H1 (cell line): ENCODE data around the gene ARHGAP23. TPM values are rescaled to one million over a fixed set of nuclear protein-coding genes. Genes with fewer than 3 reads are reported as not detected.

ENCODE experiments used
- CTCF ChIA-PET: fragments of 300-600 bp; sonication (Branson Sonifier 250); formaldehyde crosslinking; loops from one replicate; lab custom pipeline; 2021; ENCODE audit not compliant: partially characterized antibody; lab: Charles Lee
- POLR2A ChIA-PET: fragments of 300-600 bp; sonication (Branson Sonifier 250); formaldehyde crosslinking; loops from one replicate; lab custom pipeline; 2021; ENCODE audit warnings: inconsistent platforms; ENCODE audit not compliant: partially characterized antibody; lab: Charles Lee
- DNase-seq, 2 experiments: peaks; one replicate each; pipeline versions ENCODE4 v3.0.0 to v3.0.0-alpha.2; 2010 to 2022; ENCODE audit warnings: low spot score in 2 of 2, low read depth in 1 of 2, mixed read lengths in 1 of 2
- FAIRE-seq: peaks from 2 replicates; lab custom pipeline; 2011; peaks lifted over from hg19 to GRCh38; lab: Jason Lieb, UNC
- H2AFZ ChIP-seq: 2 replicates; pipeline ENCODE4 v1.8.1; 2012; ENCODE audit warnings: low read length, inconsistent platforms
- H2AK5ac ChIP-seq: 2 replicates; pipeline ENCODE4 v1.6.1; 2013; ENCODE audit warnings: low read depth, low read length
- H2BK120ac ChIP-seq: replicated peaks from 2 replicates; pipeline ENCODE3; 2013; ENCODE audit warnings: low read depth, low read length, inconsistent platforms
- H2BK12ac ChIP-seq: 2 replicates; pipeline ENCODE4 v1.6.1; 2013; ENCODE audit warnings: low read depth, low read length
- H2BK15ac ChIP-seq: 2 replicates; pipeline ENCODE4 v1.6.1; 2013; ENCODE audit warnings: low read length
- H2BK20ac ChIP-seq: 2 replicates; pipeline ENCODE4 v1.6.1; 2013; ENCODE audit warnings: low read length
- H2BK5ac ChIP-seq: 2 replicates; pipeline ENCODE4 v1.6.1; 2013; ENCODE audit warnings: low read depth, low read length
- H3K14ac ChIP-seq: 2 replicates; pipeline ENCODE4 v1.6.1; 2013; ENCODE audit warnings: inconsistent platforms; ENCODE audit not compliant: insufficient read length
- H3K18ac ChIP-seq: 2 replicates; pipeline ENCODE4 v1.6.1; 2013; ENCODE audit warnings: low read length; ENCODE audit errors: extremely low read depth
- H3K23ac ChIP-seq: 2 replicates; pipeline ENCODE4 v1.6.1; 2013; ENCODE audit warnings: inconsistent platforms; ENCODE audit not compliant: insufficient read length
- H3K23me2 ChIP-seq: 2 replicates; pipeline ENCODE4 v1.6.1; 2013; ENCODE audit warnings: low read depth, low read length
- H3K27ac ChIP-seq: 2 replicates; pipeline ENCODE4 v1.6.1; 2011; ENCODE audit warnings: low read depth, low read length, inconsistent platforms
- H3K27me3 ChIP-seq, 4 experiments: replicated peaks in 1 of 4; 1 replicate in 1 of 4; 2 replicates in 3 of 4; pipeline versions ENCODE4 v1.6.1 to v1.8.1; 2011 to 2013; ENCODE audit warnings: low read length in 3 of 4, mild to moderate bottlenecking in 3 of 4, inconsistent platforms in 2 of 4, mixed read lengths in 2 of 4, moderate library complexity in 1 of 4; ENCODE audit not compliant: control insufficient read depth in 3 of 4, insufficient read depth in 3 of 4; ENCODE audit errors: extremely low read depth in 1 of 4
- H3K36me3 ChIP-seq, 4 experiments: 2 replicates each; pipeline versions ENCODE4 v1.6.1 to v1.8.1; 2011 to 2013; ENCODE audit warnings: mild to moderate bottlenecking in 4 of 4, low read length in 3 of 4, moderate library complexity in 2 of 4, control low read depth in 1 of 4, inconsistent platforms in 1 of 4; ENCODE audit not compliant: insufficient read depth in 4 of 4, control insufficient read depth in 2 of 4
- H3K4ac ChIP-seq: replicated peaks from 2 replicates; pipeline ENCODE3; 2013; ENCODE audit warnings: low read length, low read depth, mixed read lengths, inconsistent platforms; ENCODE audit not compliant: insufficient read length
- H3K4me1 ChIP-seq, 4 experiments: replicated peaks in 1 of 4; 1 replicate in 1 of 4; 2 replicates in 3 of 4; pipeline versions ENCODE4 v1.6.1 to v1.8.1; 2011 to 2013; ENCODE audit warnings: low read length in 3 of 4, inconsistent platforms in 2 of 4, mixed read lengths in 1 of 4; ENCODE audit not compliant: insufficient read depth in 4 of 4, control insufficient read depth in 3 of 4
- H3K4me2 ChIP-seq, 2 experiments: 2 replicates each; pipeline versions ENCODE4 v1.6.1 to v1.8.1; 2011 to 2013; ENCODE audit warnings: low read depth in 2 of 2, low read length in 2 of 2, control low read depth in 1 of 2, inconsistent platforms in 1 of 2, mild to moderate bottlenecking in 1 of 2; ENCODE audit not compliant: insufficient read depth in 1 of 2
- H3K4me3 ChIP-seq, 4 experiments: fragments of 200-600, 300-600 bp in 1 of 4; sonication (generic), shearing (Covaris generic), sonication (Bioruptor Twin) in 1 of 4; 2 replicates each; pipeline versions ENCODE4 v1.5.1 to v1.8.1; 2011 to 2016; ENCODE audit warnings: low read length in 4 of 4, low read depth in 3 of 4, control low read depth in 2 of 4, inconsistent platforms in 2 of 4, mild to moderate bottlenecking in 2 of 4, mixed read lengths in 1 of 4, moderate library complexity in 1 of 4; ENCODE audit not compliant: insufficient read depth in 2 of 4; ENCODE audit errors: extremely low read depth in 1 of 4
- H3K56ac ChIP-seq: replicated peaks from 2 replicates; pipeline ENCODE3; 2013; ENCODE audit warnings: low read depth, mild to moderate bottlenecking, mixed read lengths, low read length, inconsistent platforms; ENCODE audit not compliant: insufficient read length
- H3K79me1 ChIP-seq: 2 replicates; pipeline ENCODE4 v1.6.1; 2013; ENCODE audit warnings: low read depth, low read length, control low read depth
- H3K79me2 ChIP-seq, 2 experiments: 2 replicates each; pipeline versions ENCODE4 v1.6.1 to v1.8.1; 2012 to 2013; ENCODE audit warnings: low read length in 2 of 2, mild to moderate bottlenecking in 2 of 2, inconsistent platforms in 1 of 2; ENCODE audit not compliant: insufficient read depth in 2 of 2, control insufficient read depth in 1 of 2
- H3K9ac ChIP-seq, 4 experiments: replicated peaks in 1 of 4; 1 replicate in 1 of 4; 2 replicates in 3 of 4; pipeline versions ENCODE4 v1.6.1 to v1.8.1; 2011 to 2013; ENCODE audit warnings: low read depth in 3 of 4, low read length in 3 of 4, control low read depth in 2 of 4, mild to moderate bottlenecking in 2 of 4, moderate library complexity in 2 of 4, inconsistent platforms in 1 of 4; ENCODE audit errors: extremely low read depth in 1 of 4
- H3K9me3 ChIP-seq, 2 experiments: 2 replicates each; pipeline versions ENCODE4 v1.6.1 to v1.8.1; 2012 to 2013; ENCODE audit warnings: mild to moderate bottlenecking in 2 of 2, moderate library complexity in 2 of 2, control low read depth in 1 of 2, inconsistent platforms in 1 of 2, low read depth in 1 of 2, low read length in 1 of 2, mixed read lengths in 1 of 2; ENCODE audit not compliant: insufficient read depth in 2 of 2
- H4K20me1 ChIP-seq, 2 experiments: replicated peaks in 1 of 2; 2 replicates each; pipeline versions ENCODE3 to v1.8.1; 2011 to 2013; ENCODE audit warnings: inconsistent platforms in 2 of 2, low read length in 2 of 2, mild to moderate bottlenecking in 1 of 2; ENCODE audit not compliant: insufficient read depth in 2 of 2, control insufficient read depth in 1 of 2
- H4K5ac ChIP-seq: 2 replicates; pipeline ENCODE4 v1.6.1; 2013; ENCODE audit warnings: low read length, low read depth, mixed read lengths, inconsistent platforms; ENCODE audit not compliant: insufficient read length
- H4K8ac ChIP-seq: 2 replicates; pipeline ENCODE4 v1.8.0; 2013; ENCODE audit warnings: mild to moderate bottlenecking, moderate library complexity, low read length, inconsistent platforms; ENCODE audit not compliant: insufficient read depth; ENCODE audit errors: extremely low read depth
- H4K91ac ChIP-seq: replicated peaks from 2 replicates; pipeline ENCODE3; 2013; ENCODE audit warnings: low read length, mixed read lengths, inconsistent platforms; ENCODE audit not compliant: insufficient read length
- CEBPB ChIP-seq: IDR thresholded peaks from 2 replicates; pipeline ENCODE4 v1.6.1; 2012; ENCODE audit warnings: low read depth, low read length
- CREB1 ChIP-seq: IDR thresholded peaks from 2 replicates; pipeline ENCODE4 v1.6.1; 2012; ENCODE audit warnings: inconsistent platforms
- EZH2 ChIP-seq: fragments of 200-600 bp; sonication (generic); IDR thresholded peaks from 2 replicates; pipeline ENCODE4 v1.7.1; 2012; ENCODE audit warnings: low read depth, mild to moderate bottlenecking, moderate library complexity, low read length, inconsistent platforms; ENCODE audit not compliant: severe bottlenecking
- GABPA ChIP-seq: IDR thresholded peaks from 2 replicates; pipeline ENCODE4 v1.6.1; 2011; ENCODE audit warnings: mild to moderate bottlenecking, low read length, moderate library complexity, borderline replicate concordance; ENCODE audit not compliant: insufficient read depth
- JUN ChIP-seq: IDR thresholded peaks from 2 replicates; pipeline ENCODE4 v1.6.1; 2011; ENCODE audit warnings: low read depth, mild to moderate bottlenecking, improper control_type of control experiment, low read length
- KDM5A ChIP-seq: fragments of 200-600 bp; IDR thresholded peaks from 2 replicates; pipeline ENCODE4 v1.7.1; 2012; ENCODE audit warnings: mild to moderate bottlenecking, low read length, inconsistent platforms, mixed read lengths
- POU5F1 ChIP-seq: IDR thresholded peaks from 2 replicates; pipeline ENCODE4 v1.6.1; 2011; ENCODE audit warnings: low read depth, mild to moderate bottlenecking, low read length, moderate library complexity
- SAP30 ChIP-seq: fragments of 300-600 bp; sonication (generic); IDR thresholded peaks from 2 replicates; pipeline ENCODE4 v1.7.1; 2012; ENCODE audit warnings: low read length, moderate library complexity, mild to moderate bottlenecking, inconsistent platforms; ENCODE audit not compliant: insufficient read depth, insufficient replicate concordance
- SIN3A ChIP-seq, 2 experiments: IDR thresholded peaks in 1 of 2; conservative IDR thresholded peaks in 1 of 2; 2 replicates each; pipeline ENCODE4 v1.6.1; 2011 to 2012; ENCODE audit warnings: low read length in 2 of 2, improper control_type of control experiment in 1 of 2, low read depth in 1 of 2, mild to moderate bottlenecking in 1 of 2
- TBP ChIP-seq: IDR thresholded peaks from 2 replicates; pipeline ENCODE4 v1.6.1; 2011; ENCODE audit warnings: low read depth, low read length, improper control_type of control experiment
- WGBS, 2 experiments: shearing (Covaris generic) in 1 of 2; methylation state at CpG; one replicate each; pipeline versions ENCODE4 v1.1.6 to v1.1.7; 2013 to 2015; ENCODE audit warnings: low lambda C conversion rate in 2 of 2, mixed read lengths in 2 of 2, inconsistent platforms in 1 of 2, low coverage in 1 of 2, missing lambda C conversion rate in 1 of 2; ENCODE audit not compliant: insufficient replicate concordance in 2 of 2, insufficient coverage in 1 of 2, insufficient read length in 1 of 2; ENCODE audit errors: extremely low coverage in 1 of 2, missing lambda C conversion rate in 1 of 2; 5-methylcytosine and 5-hydroxymethylcytosine counted together
- polyA plus RNA-seq, 7 experiments: library from polyadenylated mRNA; depleted of rRNA in 3 of 7; stranded (reverse) in 5 of 7; unstranded in 2 of 7; fragments of >200 nt in 5 of 7; fragments of 200-250 nt in 2 of 7; gene quantifications; 1 replicate in 5 of 7; 2 replicates in 1 of 7; 4 replicates in 1 of 7; pipeline versions ENCODE4 v1.2.1 to v1.2.3, GENCODE V29; 2011 to 2013; ENCODE audit warnings: missing spikeins in 2 of 7, mixed read lengths in 2 of 7
- total RNA-seq: library from RNA; stranded (reverse); fragmentation: NEBNext Ultra II Directional; extraction: Animal tissue kit (Norgen Biotek cat#: 25700); gene quantifications from 2 replicates; pipeline ENCODE4 v1.2.1, GENCODE V29; 2021

Gene ARHGAP23
- total and polyA plus RNA-seq, 2 of the 8 experiments (the other 6 are each of a cell fraction or from before 2014, with no cell fraction given) = 16.3 to 107 TPM

GRCh38 chr17:38544175-38544838, 116.0 kb downstream of the ARHGAP23 start:
- H3K9me3 ChIP-seq = no peaks in the 10 kb centered on the region
- DNase-seq = peak in 1 of 2 experiments; percentile 42
- no peak overlapping the region for H3K4me3 ChIP-seq
- no peak overlapping the region for H4K91ac ChIP-seq
- H3K79me2 ChIP-seq = no peaks in the 10 kb centered on the region
- no peak for FAIRE-seq
- no peak overlapping the region for H2AFZ ChIP-seq
- H2BK120ac ChIP-seq = no peak overlapping the region
- no peaks in the 10 kb centered on the region; a peak in 1 of 7 replicates for H3K27me3 ChIP-seq
- H4K5ac ChIP-seq = no peak overlapping the region
- TF ChIP-seq POU5F1 = no peak
- no peak for TF ChIP-seq GABPA
- TF ChIP-seq SIN3A (conservative IDR thresholded peaks at IDR 0.05 in 1 of 2, IDR thresholded peaks at IDR 0.05 in 1 of 2; ENCODE audit: low read depth in 1 of 2, low read length in 2 of 2) = no peak
- no peak for TF ChIP-seq JUN
- TF ChIP-seq CREB1 = no peak
- no peak for TF ChIP-seq EZH2
- TF ChIP-seq CEBPB = no peak
- no peak for TF ChIP-seq SAP30
- TF ChIP-seq TBP = no peak
- TF ChIP-seq KDM5A = no peak
- ChIA-PET POLR2A (interaction anchor here (0.6 to 1.2 kb wide), 2 partner anchors 10 to 13 kb away, joined by 3 to 4 read pairs; no protein-coding TSS in a partner anchor), CTCF (interaction anchor here (0.5 to 38.1 kb wide), 15 partner anchors 3 to 151 kb away, joined by 3 to 914 read pairs (median 9); partner anchors contain the start of gene SRCIN1)
- H4K20me1 ChIP-seq = peaks cover 1 to 2% of the 10 kb centered on the region in 2 experiments
- H3K4me2 ChIP-seq = no peak overlapping the region
- no peak overlapping the region for H2BK15ac ChIP-seq
- no peaks in the 10 kb centered on the region for H3K23me2 ChIP-seq
- H3K4me1 ChIP-seq = peaks cover 0 to 7% (median 0%) of the 10 kb centered on the region in 4 experiments; a peak in 2 of 7 replicates
- 93% methylated on average over 6 of the region's 10 CpGs; no CpG with 5 or more reads in 1 of the 2 experiments for WGBS, 2 experiments
- H3K4ac ChIP-seq = no peak overlapping the region
- H2BK5ac ChIP-seq = no peak overlapping the region
- no peak overlapping the region for H3K9ac ChIP-seq
- no peaks in the 10 kb centered on the region for H3K36me3 ChIP-seq
- no peak overlapping the region for H2AK5ac ChIP-seq
- H3K56ac ChIP-seq = no peak overlapping the region
- H3K23ac ChIP-seq = no peak overlapping the region
- H3K14ac ChIP-seq = no peak overlapping the region
- H2BK12ac ChIP-seq = no peak overlapping the region
- no peak overlapping the region for H2BK20ac ChIP-seq
- H4K8ac ChIP-seq = no peak overlapping the region
- H3K18ac ChIP-seq = no peak overlapping the region
- H3K79me1 ChIP-seq = no peaks in the 10 kb centered on the region
- no peak overlapping the region for H3K27ac ChIP-seq
